IPS-20b (cell line): ENCODE measurements around the gene GRXCR1.

Experiments used
- H3K27ac ChIP-seq: one replicate; pipeline ENCODE4 v1.5.1; 2013; ENCODE audit warnings: low read length
- H3K27me3 ChIP-seq: 2 replicates; pipeline ENCODE4 v1.6.1; 2013; ENCODE audit warnings: mild to moderate bottlenecking, low read length, inconsistent platforms; ENCODE audit not compliant: insufficient read depth
- H3K36me3 ChIP-seq: 2 replicates; pipeline ENCODE4 v1.6.1; 2013; ENCODE audit warnings: low read depth, mild to moderate bottlenecking, inconsistent platforms, low read length, moderate library complexity; ENCODE audit not compliant: insufficient read depth
- H3K4me1 ChIP-seq: 2 replicates; pipeline ENCODE4 v1.6.1; 2013; ENCODE audit warnings: mild to moderate bottlenecking, control low read depth, inconsistent platforms, low read length, moderate library complexity; ENCODE audit not compliant: insufficient read depth
- H3K4me3 ChIP-seq: 2 replicates; pipeline ENCODE4 v1.5.1; 2013; ENCODE audit warnings: mild to moderate bottlenecking, low read length, inconsistent platforms
- H3K9ac ChIP-seq: 2 replicates; pipeline ENCODE4 v1.6.1; 2013; ENCODE audit warnings: low read depth, mild to moderate bottlenecking, inconsistent platforms, low read length, moderate library complexity
- H3K9me3 ChIP-seq: 2 replicates; pipeline ENCODE4 v1.6.1; 2013; ENCODE audit warnings: mild to moderate bottlenecking, low read depth, low read length, inconsistent platforms; ENCODE audit not compliant: insufficient read depth

The GRXCR1 gene

DNA sequence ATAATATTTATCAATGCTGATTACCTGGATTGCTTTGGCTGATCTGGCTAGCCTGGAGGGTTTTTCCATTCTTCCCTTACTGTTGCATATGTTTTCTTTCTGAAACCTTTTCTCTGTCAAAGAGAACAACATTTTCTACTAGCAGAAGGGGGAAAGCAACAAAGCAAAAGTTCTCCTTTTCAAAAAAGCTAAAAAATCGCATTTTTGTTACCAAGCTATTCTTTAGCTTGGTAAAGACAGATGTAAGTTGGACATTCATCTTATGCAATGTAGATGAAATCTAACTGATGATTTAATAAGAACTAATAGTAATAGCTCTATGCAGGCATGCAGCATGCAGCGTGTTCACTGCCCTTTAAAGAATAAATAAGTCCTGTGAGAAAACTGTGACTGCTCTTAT lies at the start of gene GRXCR1:
TSS of gene GRXCR1 (plus strand) at position 301 of the 400 bp plus-strand sequence. CDS start 554 bp downstream, outside the sequence.
- H3K4me1 ChIP-seq = no peaks in the 10 kb centered on the region
- no peak within 1 kb of the TSS for H3K4me3 ChIP-seq
- no peak within 1 kb of the TSS for H3K27ac ChIP-seq
- H3K9ac ChIP-seq = no peak within 1 kb of the TSS
- no peaks in the 10 kb centered on the region; the same call in 1 of the 2 replicates for H3K27me3 ChIP-seq
- no peaks in the 10 kb centered on the region for H3K36me3 ChIP-seq
- no peaks in the 10 kb centered on the region for H3K9me3 ChIP-seq

- Histone ChIP-seq H3K4me3 (no peak overlapping the region), H3K36me3 (no peaks in the 10 kb centered on the region), H3K9me3 (no peaks in the 10 kb centered on the region), H3K9ac (no peak overlapping the region), H3K27ac (no peak overlapping the region), H3K27me3 (no peaks in the 10 kb centered on the region), H3K4me1 (no peaks in the 10 kb centered on the region)
These were observed 48.8 kb upstream of the GRXCR1 start for GRCh38 chr4:42843694-42844093.

- no peaks in the 10 kb centered on the region for H3K36me3 ChIP-seq
- H3K9ac ChIP-seq = no peak overlapping the region
- H3K4me1 ChIP-seq = no peaks in the 10 kb centered on the region
- no peaks in the 10 kb centered on the region for H3K27me3 ChIP-seq
- no peak overlapping the region for H3K27ac ChIP-seq
- no peaks in the 10 kb centered on the region for H3K9me3 ChIP-seq
- no peak overlapping the region for H3K4me3 ChIP-seq
These were observed 48.0 kb upstream of the GRXCR1 start for GRCh38 chr4:42844422-42845070.

GRCh38 chr4:42845586-42845985 lies 46.9 kb upstream of the GRXCR1 start:
- Histone ChIP-seq H3K27me3 (no peaks in the 10 kb centered on the region), H3K4me3 (no peak overlapping the region), H3K36me3 (no peaks in the 10 kb centered on the region), H3K9me3 (peaks cover 6% of the 10 kb centered on the region; the same call in 1 of the 2 replicates), H3K9ac (no peak overlapping the region), H3K4me1 (no peaks in the 10 kb centered on the region), H3K27ac (no peak overlapping the region)

- Histone ChIP-seq H3K4me3 (no peak overlapping the region), H3K27me3 (no peaks in the 10 kb centered on the region), H3K4me1 (no peaks in the 10 kb centered on the region), H3K36me3 (no peaks in the 10 kb centered on the region), H3K9me3 (no peaks in the 10 kb centered on the region), H3K9ac (no peak overlapping the region), H3K27ac (no peak overlapping the region)
These were observed 36.7 kb upstream of the GRXCR1 start for GRCh38 chr4:42855779-42856178.

GRCh38 chr4:42865572-42866189 lies 26.8 kb upstream of the GRXCR1 start:
- Histone ChIP-seq H3K9ac (no peak overlapping the region), H3K27ac (no peak overlapping the region), H3K36me3 (no peaks in the 10 kb centered on the region), H3K4me1 (no peaks in the 10 kb centered on the region), H3K27me3 (no peaks in the 10 kb centered on the region), H3K9me3 (no peaks in the 10 kb centered on the region), H3K4me3 (no peak overlapping the region)

DNA sequence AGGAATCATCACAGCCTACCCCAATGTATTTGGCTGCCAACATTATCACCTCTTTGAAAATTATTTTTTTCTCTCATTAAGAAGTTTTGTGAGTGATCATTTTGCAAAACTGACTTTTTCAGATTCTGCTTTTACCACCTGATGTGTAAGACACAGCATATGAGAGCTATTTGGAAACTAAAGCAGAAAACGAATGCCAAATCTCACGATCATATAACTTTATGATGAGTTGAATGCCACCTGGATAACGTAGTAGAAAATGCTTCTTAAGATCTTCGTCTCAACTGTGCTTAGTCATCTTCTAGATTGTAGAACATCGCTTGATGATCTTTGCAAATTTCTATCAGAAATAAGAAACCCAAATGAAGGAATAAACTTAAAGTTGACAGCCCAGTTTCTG lies 21.3 kb upstream of the GRXCR1 start:
- Histone ChIP-seq H3K9me3 (no peaks in the 10 kb centered on the region), H3K27me3 (no peaks in the 10 kb centered on the region), H3K9ac (no peak overlapping the region), H3K27ac (no peak overlapping the region), H3K4me1 (no peaks in the 10 kb centered on the region), H3K4me3 (no peak overlapping the region), H3K36me3 (no peaks in the 10 kb centered on the region)

DNA sequence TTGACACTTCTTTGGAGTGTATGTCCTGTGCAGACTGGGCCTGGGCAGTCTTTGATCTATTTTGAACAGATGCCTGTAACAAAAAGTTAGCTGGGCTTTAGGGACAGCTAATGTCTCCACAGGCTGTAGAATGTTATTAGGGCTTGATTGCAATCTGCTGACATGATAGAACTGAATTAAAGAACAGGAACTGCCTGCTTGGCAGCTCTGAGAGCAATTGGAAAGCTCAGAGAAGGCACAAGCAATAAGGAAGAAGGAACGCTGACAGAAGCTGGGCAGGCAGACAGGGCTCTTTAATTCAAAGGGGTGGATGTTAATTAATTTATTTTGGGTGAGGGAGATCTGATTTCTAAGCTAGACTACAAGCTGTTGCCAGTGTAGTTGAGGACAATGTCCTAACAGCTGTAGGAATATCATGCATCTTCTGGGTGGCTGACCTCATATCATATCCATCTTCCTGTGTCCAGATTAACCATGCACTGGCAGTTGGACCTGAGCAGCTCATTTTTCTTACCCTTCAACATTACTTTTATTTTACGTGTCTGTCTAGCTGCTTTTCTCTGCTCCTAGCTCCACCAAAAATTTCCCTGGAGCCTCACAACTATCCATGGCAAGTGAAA lies 20.7 kb upstream of the GRXCR1 start:
- H3K36me3 ChIP-seq = no peaks in the 10 kb centered on the region
- no peak overlapping the region for H3K4me3 ChIP-seq
- no peaks in the 10 kb centered on the region for H3K4me1 ChIP-seq
- H3K27ac ChIP-seq = no peak overlapping the region
- H3K9me3 ChIP-seq = no peaks in the 10 kb centered on the region
- H3K27me3 ChIP-seq = no peaks in the 10 kb centered on the region
- no peak overlapping the region for H3K9ac ChIP-seq

GRCh38 chr4:42878863-42879262 lies 13.7 kb upstream of the GRXCR1 start:
- H3K4me3 ChIP-seq = no peak overlapping the region
- no peak overlapping the region for H3K27ac ChIP-seq
- no peaks in the 10 kb centered on the region for H3K9me3 ChIP-seq
- H3K36me3 ChIP-seq = no peaks in the 10 kb centered on the region
- no peaks in the 10 kb centered on the region for H3K4me1 ChIP-seq
- H3K27me3 ChIP-seq = no peaks in the 10 kb centered on the region
- H3K9ac ChIP-seq = no peak overlapping the region

DNA sequence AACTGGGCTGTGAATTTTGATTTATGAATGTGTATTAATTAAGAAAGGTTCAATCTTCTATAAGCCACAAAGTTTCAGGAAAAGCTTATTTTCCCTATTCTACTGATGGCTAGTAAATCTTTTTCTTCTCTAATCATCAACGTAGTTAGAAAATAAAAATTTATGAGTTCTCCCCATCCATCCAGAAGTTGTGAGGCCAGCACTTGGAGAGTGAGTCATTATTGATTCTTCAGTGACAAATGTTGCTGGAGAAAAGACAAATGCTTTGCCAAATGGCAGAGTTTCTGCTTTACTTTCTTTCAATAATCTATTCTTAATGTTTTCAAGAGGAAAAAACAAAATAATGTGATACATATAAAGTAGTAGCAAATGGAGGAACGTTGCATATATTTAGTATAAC lies 11.3 kb upstream of the GRXCR1 start:
- Histone ChIP-seq H3K36me3 (no peaks in the 10 kb centered on the region), H3K9me3 (peaks cover 5% of the 10 kb centered on the region; the same call in 1 of the 2 replicates), H3K27ac (no peak overlapping the region), H3K4me3 (no peak overlapping the region), H3K9ac (no peak overlapping the region), H3K27me3 (no peaks in the 10 kb centered on the region), H3K4me1 (no peaks in the 10 kb centered on the region)

DNA sequence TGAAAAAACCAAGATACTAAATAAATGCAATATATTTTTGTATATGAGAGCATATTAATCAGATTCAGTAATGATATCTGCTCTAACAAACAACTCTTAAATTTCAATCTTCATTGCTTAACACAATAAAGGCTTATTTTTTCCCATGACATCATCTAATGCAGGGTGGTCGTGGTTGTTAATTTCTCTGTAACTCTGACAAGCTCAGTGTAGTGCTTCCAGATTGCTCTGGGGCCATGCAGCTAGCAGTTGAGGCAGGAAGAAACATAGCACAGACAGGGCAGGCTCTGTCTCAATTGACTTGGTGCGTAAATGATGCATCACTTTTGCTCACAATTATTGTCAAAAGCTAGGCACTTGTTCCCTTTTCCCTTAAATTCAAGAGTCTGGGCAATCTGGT lies 869 bp upstream of the GRXCR1 start:
- H3K36me3 ChIP-seq = no peaks in the 10 kb centered on the region
- no peaks in the 10 kb centered on the region for H3K4me1 ChIP-seq
- no peak overlapping the region for H3K9ac ChIP-seq
- no peak overlapping the region for H3K4me3 ChIP-seq
- no peaks in the 10 kb centered on the region for H3K9me3 ChIP-seq
- no peak overlapping the region for H3K27ac ChIP-seq
- H3K27me3 ChIP-seq = no peaks in the 10 kb centered on the region; the same call in 1 of the 2 replicates

- no peaks in the 10 kb centered on the region for H3K36me3 ChIP-seq
- H3K27me3 ChIP-seq = no peaks in the 10 kb centered on the region; the same call in 1 of the 2 replicates
- H3K9ac ChIP-seq = no peak overlapping the region
- H3K4me3 ChIP-seq = no peak overlapping the region
- H3K9me3 ChIP-seq = no peaks in the 10 kb centered on the region
- H3K4me1 ChIP-seq = no peaks in the 10 kb centered on the region
- no peak overlapping the region for H3K27ac ChIP-seq
These were observed 2.9 kb downstream of the GRXCR1 start for GRCh38 chr4:42895452-42895851.
